Tibial nerve (tissue), 4 donors: ENCODE results near the gene CTBP2.

Experiments used
- CTCF ChIP-seq, 5 experiments: fragments of 200-600 bp in 3 of 5; fragments of 450-650 bp in 2 of 5; sonication (generic) in 3 of 5; IDR thresholded peaks; one replicate each; pipeline ENCODE4 v1.5.1; 2016 to 2019; ENCODE audit warnings: antibody characterized with exemption in 5 of 5, mild to moderate bottlenecking in 3 of 5, moderate library complexity in 2 of 5
- EP300 ChIP-seq, 2 donors: sonication (generic); formaldehyde crosslinking; IDR thresholded peaks; one replicate each; pipeline ENCODE4 v1.6.1; 2017; ENCODE audit warnings: antibody characterized with exemption in 2 of 2, mild to moderate bottlenecking in 1 of 2
- POLR2A ChIP-seq, 2 donors: fragments of 450-650 bp; IDR thresholded peaks; one replicate each; pipeline ENCODE4 v1.6.1; 2017; ENCODE audit warnings: antibody characterized with exemption in 2 of 2, mild to moderate bottlenecking in 2 of 2, moderate library complexity in 2 of 2

GRCh38 chr10:125095228-125095627 lies 65.1 kb downstream of the CTBP2 start:
- TF ChIP-seq CTCF (IDR thresholded peaks at IDR 0.05): no peak
- no peak for TF ChIP-seq POLR2A (IDR thresholded peaks at IDR 0.05)
- TF ChIP-seq EP300 (IDR thresholded peaks at IDR 0.05): no peak
